Right lung (tissue), 5 donors: Measurements from ENCODE around the gene MCL1. TPM values are rescaled to one million over a fixed set of nuclear protein-coding genes. Genes with fewer than 3 reads are reported as not detected.
"Not testable (repeated sequence)": the region's sequence is repeated elsewhere in the genome, so short reads cannot be mapped to it uniquely, and the experiment has no call there.

ENCODE experiments used
- DNase-seq, 2 donors: peaks; one replicate each; pipeline ENCODE4 v3.0.0-alpha.2; 2013
- polyA plus RNA-seq, 5 donors: library from polyadenylated mRNA; unstranded; fragments of 120-200 nt; gene quantifications; one replicate each; pipeline versions ENCODE4 v1.2.1 to v1.2.3, GENCODE V29; 2013; ENCODE audit warnings: inconsistent platforms in 1 of 5, low replicate concordance in 1 of 5; ENCODE audit not compliant: insufficient read length in 5 of 5, insufficient read depth in 1 of 5

The MCL1 gene
- polyA plus RNA-seq, 5 donors, result 118 to 196 (median 166) TPM

- no peak for DNase-seq
These were observed 27.2 kb upstream of the MCL1 start for GRCh38 chr1:150606463-150607142.

GRCh38 chr1:150605451-150605731, 26.0 kb upstream of the MCL1 start:
- not testable (repeated sequence) for DNase-seq

- DNase-seq, result no peak
These were observed 24.8 kb upstream of the MCL1 start for GRCh38 chr1:150604226-150604588.

GRCh38 chr1:150603711-150604110, 24.3 kb upstream of the MCL1 start:
- no peak for DNase-seq

GRCh38 chr1:150602372-150602771, 23.0 kb upstream of the MCL1 start:
- not testable (repeated sequence) for DNase-seq

- DNase-seq, result no peak
These were observed 22.1 kb upstream of the MCL1 start for GRCh38 chr1:150601540-150601939.

GRCh38 chr1:150598346-150598745, 18.9 kb upstream of the MCL1 start:
- DNase-seq, result not testable (repeated sequence)

- no peak for DNase-seq
These were observed 17.6 kb upstream of the MCL1 start for GRCh38 chr1:150596976-150597375.

GRCh38 chr1:150596095-150596892, 16.9 kb upstream of the MCL1 start:
- DNase-seq, result no peak

- DNase-seq, result no peak
These were observed 3.0 kb upstream of the MCL1 start for GRCh38 chr1:150582371-150582770.

GRCh38 chr1:150581962-150582361, 2.6 kb upstream of the MCL1 start:
- not testable (repeated sequence) for DNase-seq

- DNase-seq, result not testable (repeated sequence)
These were observed 2.0 kb upstream of the MCL1 start for GRCh38 chr1:150581437-150581836.

- DNase-seq, result not testable (repeated sequence)
These were observed 1.6 kb upstream of the MCL1 start for GRCh38 chr1:150580966-150581365.

GRCh38 chr1:150579945-150580642, 684 bp upstream of the MCL1 start:
- no peak for DNase-seq

- DNase-seq, result peak; percentile 65 to 80
These were observed 919 bp downstream of the MCL1 start for GRCh38 chr1:150578272-150579109.

- no peak for DNase-seq
These were observed 1.7 kb downstream of the MCL1 start for GRCh38 chr1:150577557-150578271.

GRCh38 chr1:150576794-150577556, 2.4 kb downstream of the MCL1 start:
- DNase-seq, result no peak

- no peak for DNase-seq
These were observed 3.1 kb downstream of the MCL1 start for GRCh38 chr1:150576367-150576711.

- DNase-seq, result no peak
These were observed 3.7 kb downstream of the MCL1 start for GRCh38 chr1:150575518-150576366.

GRCh38 chr1:150575072-150575489, 4.3 kb downstream of the MCL1 start:
- DNase-seq, result no peak
